ENCODE measurements around the gene RSRC1.

DNA sequence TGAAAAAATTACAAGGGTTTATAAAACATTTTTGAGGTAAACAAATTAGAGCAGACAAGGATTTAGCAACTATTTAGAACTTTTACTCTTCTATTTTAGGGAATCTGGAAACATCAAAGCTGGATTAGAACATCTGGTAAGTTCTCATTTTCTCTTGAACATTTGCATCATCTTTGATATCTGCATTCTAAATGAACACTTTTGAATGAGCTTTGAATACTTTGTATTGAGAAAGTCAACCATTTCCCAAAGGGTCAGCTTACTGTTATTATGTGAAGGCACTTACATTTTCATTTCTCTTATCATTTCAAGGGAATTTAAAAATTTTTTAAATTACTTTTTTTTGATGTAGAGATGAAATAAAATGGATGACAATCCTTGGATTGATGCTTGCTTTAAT, 188.1 kb downstream of the RSRC1 start:
- TF ChIP-seq CTCF (conservative IDR thresholded peaks at IDR 0.05; ENCODE audit: low read length), result no peak
- TF ChIP-seq EZH2phosphoT487 (IDR thresholded peaks at IDR 0.05; ENCODE audit: borderline replicate concordance, low read depth, low read length), result no peak
